Measurements from ENCODE around the gene BOLA3.

DNA sequence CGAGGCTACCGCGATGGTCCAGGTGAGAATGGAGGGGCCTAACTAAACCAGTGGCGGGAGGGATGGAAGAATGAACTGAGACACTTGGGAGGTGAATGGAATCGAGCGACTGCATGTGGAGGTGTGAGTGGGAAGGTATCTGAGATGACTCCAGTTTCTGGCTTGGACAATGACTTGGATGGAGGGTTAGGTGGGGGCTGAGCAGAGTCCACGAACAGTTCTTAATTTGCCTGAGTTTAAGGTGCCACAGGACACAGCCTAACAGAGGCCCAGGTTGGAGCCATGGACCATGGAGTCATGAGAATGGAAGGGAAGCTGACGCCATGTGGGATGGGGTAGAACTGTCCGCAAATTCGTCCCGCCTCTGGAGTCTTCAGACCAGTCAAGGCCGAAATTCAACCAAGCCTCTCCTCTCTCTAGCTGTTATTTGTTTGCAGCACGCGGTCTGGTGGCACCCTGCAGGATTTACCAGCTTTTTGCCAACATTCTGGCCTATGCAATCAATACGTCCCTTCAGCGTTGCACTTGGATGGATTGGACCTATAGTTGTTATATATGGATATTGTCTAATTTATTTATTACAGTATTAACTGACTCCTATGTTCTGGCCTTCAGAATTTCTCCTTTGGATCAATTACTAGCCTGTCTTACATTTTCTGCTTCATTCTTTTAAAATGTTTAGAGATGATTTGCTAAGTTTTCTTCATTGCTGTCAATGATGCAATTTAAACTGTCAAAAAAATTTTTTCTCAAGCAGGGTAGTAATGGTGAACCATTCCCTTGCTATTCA is 940 bp upstream of the BOLA3 start:
- TF ChIP-seq, protein P1, sequence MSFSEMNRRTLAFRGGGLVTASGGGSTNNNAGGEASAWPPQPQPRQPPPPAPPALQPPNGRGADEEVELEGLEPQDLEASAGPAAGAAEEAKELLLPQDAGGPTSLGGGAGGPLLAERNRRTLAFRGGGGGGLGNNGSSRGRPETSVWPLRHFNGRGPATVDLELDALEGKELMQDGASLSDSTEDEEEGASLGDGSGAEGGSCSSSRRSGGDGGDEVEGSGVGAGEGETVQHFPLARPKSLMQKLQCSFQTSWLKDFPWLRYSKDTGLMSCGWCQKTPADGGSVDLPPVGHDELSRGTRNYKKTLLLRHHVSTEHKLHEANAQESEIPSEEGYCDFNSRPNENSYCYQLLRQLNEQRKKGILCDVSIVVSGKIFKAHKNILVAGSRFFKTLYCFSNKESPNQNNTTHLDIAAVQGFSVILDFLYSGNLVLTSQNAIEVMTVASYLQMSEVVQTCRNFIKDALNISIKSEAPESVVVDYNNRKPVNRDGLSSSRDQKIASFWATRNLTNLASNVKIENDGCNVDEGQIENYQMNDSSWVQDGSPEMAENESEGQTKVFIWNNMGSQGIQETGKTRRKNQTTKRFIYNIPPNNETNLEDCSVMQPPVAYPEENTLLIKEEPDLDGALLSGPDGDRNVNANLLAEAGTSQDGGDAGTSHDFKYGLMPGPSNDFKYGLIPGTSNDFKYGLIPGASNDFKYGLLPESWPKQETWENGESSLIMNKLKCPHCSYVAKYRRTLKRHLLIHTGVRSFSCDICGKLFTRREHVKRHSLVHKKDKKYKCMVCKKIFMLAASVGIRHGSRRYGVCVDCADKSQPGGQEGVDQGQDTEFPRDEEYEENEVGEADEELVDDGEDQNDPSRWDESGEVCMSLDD (tag by site-specific recombination; IDR thresholded peaks at IDR 0.05): no peak
- TF ChIP-seq, protein P2, sequence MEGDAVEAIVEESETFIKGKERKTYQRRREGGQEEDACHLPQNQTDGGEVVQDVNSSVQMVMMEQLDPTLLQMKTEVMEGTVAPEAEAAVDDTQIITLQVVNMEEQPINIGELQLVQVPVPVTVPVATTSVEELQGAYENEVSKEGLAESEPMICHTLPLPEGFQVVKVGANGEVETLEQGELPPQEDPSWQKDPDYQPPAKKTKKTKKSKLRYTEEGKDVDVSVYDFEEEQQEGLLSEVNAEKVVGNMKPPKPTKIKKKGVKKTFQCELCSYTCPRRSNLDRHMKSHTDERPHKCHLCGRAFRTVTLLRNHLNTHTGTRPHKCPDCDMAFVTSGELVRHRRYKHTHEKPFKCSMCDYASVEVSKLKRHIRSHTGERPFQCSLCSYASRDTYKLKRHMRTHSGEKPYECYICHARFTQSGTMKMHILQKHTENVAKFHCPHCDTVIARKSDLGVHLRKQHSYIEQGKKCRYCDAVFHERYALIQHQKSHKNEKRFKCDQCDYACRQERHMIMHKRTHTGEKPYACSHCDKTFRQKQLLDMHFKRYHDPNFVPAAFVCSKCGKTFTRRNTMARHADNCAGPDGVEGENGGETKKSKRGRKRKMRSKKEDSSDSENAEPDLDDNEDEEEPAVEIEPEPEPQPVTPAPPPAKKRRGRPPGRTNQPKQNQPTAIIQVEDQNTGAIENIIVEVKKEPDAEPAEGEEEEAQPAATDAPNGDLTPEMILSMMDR (tag by site-specific recombination; IDR thresholded peaks at IDR 0.05): no peak
- TF ChIP-seq YY1 (tag by site-specific recombination; IDR thresholded peaks at IDR 0.05) (no peak), ZNF558 (tag by site-specific recombination; IDR thresholded peaks at IDR 0.05) (no peak), ZNF146 (tag by site-specific recombination; IDR thresholded peaks at IDR 0.05) (no peak)
- TF ChIP-seq, protein P3, sequence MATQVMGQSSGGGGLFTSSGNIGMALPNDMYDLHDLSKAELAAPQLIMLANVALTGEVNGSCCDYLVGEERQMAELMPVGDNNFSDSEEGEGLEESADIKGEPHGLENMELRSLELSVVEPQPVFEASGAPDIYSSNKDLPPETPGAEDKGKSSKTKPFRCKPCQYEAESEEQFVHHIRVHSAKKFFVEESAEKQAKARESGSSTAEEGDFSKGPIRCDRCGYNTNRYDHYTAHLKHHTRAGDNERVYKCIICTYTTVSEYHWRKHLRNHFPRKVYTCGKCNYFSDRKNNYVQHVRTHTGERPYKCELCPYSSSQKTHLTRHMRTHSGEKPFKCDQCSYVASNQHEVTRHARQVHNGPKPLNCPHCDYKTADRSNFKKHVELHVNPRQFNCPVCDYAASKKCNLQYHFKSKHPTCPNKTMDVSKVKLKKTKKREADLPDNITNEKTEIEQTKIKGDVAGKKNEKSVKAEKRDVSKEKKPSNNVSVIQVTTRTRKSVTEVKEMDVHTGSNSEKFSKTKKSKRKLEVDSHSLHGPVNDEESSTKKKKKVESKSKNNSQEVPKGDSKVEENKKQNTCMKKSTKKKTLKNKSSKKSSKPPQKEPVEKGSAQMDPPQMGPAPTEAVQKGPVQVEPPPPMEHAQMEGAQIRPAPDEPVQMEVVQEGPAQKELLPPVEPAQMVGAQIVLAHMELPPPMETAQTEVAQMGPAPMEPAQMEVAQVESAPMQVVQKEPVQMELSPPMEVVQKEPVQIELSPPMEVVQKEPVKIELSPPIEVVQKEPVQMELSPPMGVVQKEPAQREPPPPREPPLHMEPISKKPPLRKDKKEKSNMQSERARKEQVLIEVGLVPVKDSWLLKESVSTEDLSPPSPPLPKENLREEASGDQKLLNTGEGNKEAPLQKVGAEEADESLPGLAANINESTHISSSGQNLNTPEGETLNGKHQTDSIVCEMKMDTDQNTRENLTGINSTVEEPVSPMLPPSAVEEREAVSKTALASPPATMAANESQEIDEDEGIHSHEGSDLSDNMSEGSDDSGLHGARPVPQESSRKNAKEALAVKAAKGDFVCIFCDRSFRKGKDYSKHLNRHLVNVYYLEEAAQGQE (tag by site-specific recombination; IDR thresholded peaks at IDR 0.05): no peak
